ENCODE results near the gene TACC2.

TACC2 gene

DNA sequence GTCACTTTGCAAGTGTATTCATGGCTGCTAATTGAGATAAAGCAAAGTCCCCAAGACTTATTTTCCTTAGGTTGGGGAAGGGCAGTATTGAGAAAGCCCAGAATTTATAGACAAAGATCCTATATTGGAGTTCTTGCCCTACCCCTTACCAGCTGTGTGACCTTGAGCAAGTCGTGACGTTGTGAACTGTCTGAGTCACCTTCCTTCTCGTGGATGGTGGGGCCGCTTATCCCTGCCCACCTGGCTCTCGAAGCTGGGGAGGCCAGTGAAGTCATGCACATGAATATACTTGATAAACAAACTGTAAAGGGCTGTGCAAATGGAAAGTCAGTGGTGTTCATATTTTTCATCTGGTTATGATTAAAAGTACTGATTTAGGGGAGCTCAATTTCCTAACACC lies 127.4 kb downstream of the TACC2 start:
- POLR2A ChIA-PET, result no interaction called here
- CTCF ChIA-PET, result interaction anchor here (1.0 to 1.3 kb wide), 2 partner anchors 10 to 152 kb away, joined by 3 read pairs; no protein-coding TSS in a partner anchor
- DNase-seq (ENCODE audit: low read depth, low spot score), result no peak
- TF ChIP-seq, protein P1, sequence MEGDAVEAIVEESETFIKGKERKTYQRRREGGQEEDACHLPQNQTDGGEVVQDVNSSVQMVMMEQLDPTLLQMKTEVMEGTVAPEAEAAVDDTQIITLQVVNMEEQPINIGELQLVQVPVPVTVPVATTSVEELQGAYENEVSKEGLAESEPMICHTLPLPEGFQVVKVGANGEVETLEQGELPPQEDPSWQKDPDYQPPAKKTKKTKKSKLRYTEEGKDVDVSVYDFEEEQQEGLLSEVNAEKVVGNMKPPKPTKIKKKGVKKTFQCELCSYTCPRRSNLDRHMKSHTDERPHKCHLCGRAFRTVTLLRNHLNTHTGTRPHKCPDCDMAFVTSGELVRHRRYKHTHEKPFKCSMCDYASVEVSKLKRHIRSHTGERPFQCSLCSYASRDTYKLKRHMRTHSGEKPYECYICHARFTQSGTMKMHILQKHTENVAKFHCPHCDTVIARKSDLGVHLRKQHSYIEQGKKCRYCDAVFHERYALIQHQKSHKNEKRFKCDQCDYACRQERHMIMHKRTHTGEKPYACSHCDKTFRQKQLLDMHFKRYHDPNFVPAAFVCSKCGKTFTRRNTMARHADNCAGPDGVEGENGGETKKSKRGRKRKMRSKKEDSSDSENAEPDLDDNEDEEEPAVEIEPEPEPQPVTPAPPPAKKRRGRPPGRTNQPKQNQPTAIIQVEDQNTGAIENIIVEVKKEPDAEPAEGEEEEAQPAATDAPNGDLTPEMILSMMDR (IDR thresholded peaks at IDR 0.05; ENCODE audit: insufficient read depth, low read length, missing control alignments), result no peak
- no peak overlapping the region for H3K4me3 ChIP-seq (ENCODE audit: low read depth, low read length)

DNA sequence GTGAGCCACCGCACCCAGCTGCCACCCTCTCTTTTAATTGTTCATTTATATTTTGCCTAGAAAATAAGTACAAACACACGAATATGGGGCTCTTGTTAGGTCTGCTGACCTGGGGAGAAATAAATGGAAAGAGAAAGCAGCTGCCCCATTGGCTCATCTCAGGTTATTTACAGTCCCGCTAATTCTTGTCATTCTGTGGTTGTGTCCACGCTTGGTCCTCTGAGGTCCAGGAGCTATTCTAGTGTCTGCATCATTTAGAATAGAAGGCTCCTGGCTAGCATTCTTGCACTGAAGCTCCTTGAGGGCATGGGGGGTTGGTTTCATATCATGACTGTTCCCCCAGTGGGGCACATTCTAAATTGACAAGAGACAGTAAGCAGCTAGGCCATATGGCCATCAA lies 128.5 kb downstream of the TACC2 start:
- POLR2A ChIA-PET, result no interaction called here
- TF ChIP-seq, protein P1 (IDR thresholded peaks at IDR 0.05; ENCODE audit: insufficient read depth, low read length, missing control alignments), result no peak
- no peak for DNase-seq (ENCODE audit: low read depth, low spot score)
- CTCF ChIA-PET, result interaction anchor here (0.6 kb wide), 1 partner anchor 318 kb away, joined by 3 read pairs; no protein-coding TSS in a partner anchor
- H3K4me3 ChIP-seq (ENCODE audit: low read depth, low read length), result no peak overlapping the region

DNA sequence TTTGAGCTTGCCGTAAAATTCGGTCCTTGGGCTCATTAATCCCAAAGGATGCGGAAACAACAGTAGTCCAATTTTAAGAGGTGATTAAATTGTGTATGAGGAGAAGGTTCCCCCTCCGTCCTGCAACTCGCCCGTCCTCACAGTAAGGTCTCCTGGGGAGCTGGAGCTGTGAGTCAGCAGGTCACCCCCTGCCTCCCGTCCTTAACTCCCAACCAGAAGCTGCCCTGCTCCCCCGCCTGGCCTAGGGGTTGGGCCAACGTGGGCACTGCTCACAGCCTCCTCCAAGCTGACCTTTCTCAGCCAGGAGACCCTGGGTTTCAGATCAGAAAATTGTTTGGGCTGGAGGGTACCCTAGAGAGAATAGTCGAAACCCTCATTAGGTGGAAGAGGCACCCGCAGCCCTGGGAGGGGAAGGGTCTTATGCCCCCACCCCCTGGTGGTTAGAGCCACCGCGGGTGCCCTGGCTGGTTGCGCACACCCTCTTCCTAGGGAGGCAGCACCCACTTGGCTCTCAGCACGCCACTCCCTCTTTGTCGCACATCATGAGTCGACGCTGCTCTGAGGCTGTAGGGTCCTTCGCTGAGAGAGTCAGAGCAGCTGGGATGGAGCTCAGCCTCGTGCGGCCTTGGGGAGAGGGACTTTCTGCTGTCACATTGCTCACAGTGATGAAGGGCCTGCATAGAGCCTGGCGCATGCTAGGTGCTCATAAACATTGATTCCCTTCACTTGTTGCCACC lies 131.2 kb downstream of the TACC2 start:
- ChIA-PET CTCF (interaction anchor here (1.2 to 1.5 kb wide), 2 partner anchors 22 kb away, joined by 3 to 7 read pairs; no protein-coding TSS in a partner anchor), POLR2A (no interaction called here)
- TF ChIP-seq, protein P1 (IDR thresholded peaks at IDR 0.05; ENCODE audit: insufficient read depth, low read length, missing control alignments), result no peak
- H3K4me3 ChIP-seq (ENCODE audit: low read depth, low read length), result no peak overlapping the region
- no peak for DNase-seq (ENCODE audit: low read depth, low spot score)

DNA sequence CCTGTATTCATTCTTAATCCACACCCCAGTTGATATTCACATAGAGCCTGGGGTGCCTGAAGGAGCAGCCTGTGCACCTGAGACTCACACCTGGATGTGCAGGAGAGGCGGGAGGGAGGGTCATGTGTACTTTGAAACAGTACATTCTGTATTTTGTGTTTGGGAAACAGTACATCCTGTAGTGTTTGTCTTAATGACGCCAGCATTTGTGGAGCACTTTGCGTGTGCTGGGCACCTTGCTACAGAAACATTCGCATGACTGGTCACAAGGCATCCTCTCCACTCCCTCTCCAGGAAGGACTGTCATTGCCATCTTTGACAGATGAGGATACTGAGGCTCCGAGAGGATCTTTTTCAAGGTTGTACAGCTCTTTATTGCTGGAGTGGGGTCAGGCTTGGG lies 132.1 kb downstream of the TACC2 start:
- TF ChIP-seq, protein P1 (IDR thresholded peaks at IDR 0.05; ENCODE audit: insufficient read depth, low read length, missing control alignments), result no peak
- DNase-seq (ENCODE audit: low read depth, low spot score), result no peak
- ChIA-PET CTCF (interaction anchor here (1.2 kb wide), 2 partner anchors 9 to 22 kb away, joined by 3 read pairs; no protein-coding TSS in a partner anchor), POLR2A (no interaction called here)
- no peak overlapping the region for H3K4me3 ChIP-seq (ENCODE audit: low read depth, low read length)

DNA sequence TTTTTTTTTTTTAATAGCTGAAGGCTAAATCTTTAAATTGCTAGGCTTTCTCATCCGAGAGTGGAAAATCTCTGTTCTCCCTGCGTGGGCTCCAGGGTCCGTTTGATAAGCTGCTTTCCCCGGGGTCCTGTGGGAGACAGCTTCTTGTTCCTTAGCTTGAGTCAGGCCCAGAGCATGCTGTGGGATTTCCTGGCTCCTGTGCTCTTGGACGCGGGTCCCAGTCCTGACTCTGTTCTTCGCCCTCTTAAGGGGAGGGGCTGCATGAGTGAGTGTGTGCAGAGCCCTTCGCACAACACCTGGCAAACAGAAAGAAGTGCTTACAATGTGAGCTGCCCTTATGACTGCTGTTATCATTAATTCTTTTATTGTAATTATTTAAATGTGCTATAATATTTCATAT lies 133.5 kb downstream of the TACC2 start:
- ChIA-PET POLR2A (interaction anchor here (0.6 to 1.4 kb wide), 3 partner anchors 9 to 70 kb away, joined by 3 to 6 read pairs (median 4); no protein-coding TSS in a partner anchor), CTCF (interaction anchor here (0.7 to 1.4 kb wide), 3 partner anchors 9 to 20 kb away, joined by 3 to 10 read pairs (median 3); no protein-coding TSS in a partner anchor)
- TF ChIP-seq, protein P1 (IDR thresholded peaks at IDR 0.05; ENCODE audit: insufficient read depth, low read length, missing control alignments), result no peak
- no peak overlapping the region for H3K4me3 ChIP-seq (ENCODE audit: low read depth, low read length)
- DNase-seq (ENCODE audit: low read depth, low spot score), result no peak

DNA sequence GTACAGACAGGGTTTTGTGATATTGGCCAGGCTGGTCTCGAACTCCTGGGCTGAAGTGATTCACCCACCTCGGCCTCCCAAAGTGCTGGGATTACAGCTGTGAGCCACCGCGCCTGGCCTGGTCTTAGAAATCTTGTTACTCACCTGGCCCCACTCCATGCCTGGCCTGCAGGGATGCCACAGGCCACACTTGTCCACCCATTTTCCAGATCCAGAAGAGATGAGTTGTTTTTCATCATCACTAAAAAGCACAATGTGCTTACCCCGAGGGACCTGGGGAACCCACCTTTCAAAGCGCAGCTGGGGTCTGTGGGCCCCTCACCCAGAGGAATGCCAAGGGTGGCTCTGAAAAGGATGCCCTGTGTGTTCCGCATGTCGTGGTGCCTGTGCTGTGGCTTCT lies 134.2 kb downstream of the TACC2 start:
- DNase-seq (ENCODE audit: low read depth, low spot score), result no peak
- POLR2A ChIA-PET, result interaction anchor here (1.4 kb wide), 1 partner anchor 10 kb away, joined by 6 read pairs; no protein-coding TSS in a partner anchor
- TF ChIP-seq, protein P1 (IDR thresholded peaks at IDR 0.05; ENCODE audit: insufficient read depth, low read length, missing control alignments), result no peak
- CTCF ChIA-PET, result interaction anchor here (0.7 to 3.0 kb wide), 3 partner anchors 10 to 19 kb away, joined by 3 to 10 read pairs (median 10); no protein-coding TSS in a partner anchor
- no peak overlapping the region for H3K4me3 ChIP-seq (ENCODE audit: low read depth, low read length)
